ENCODE measurements around the gene MAPK4.

- TF ChIP-seq ZBTB17 (tag by site-specific recombination; IDR thresholded peaks at IDR 0.05) (no peak), ZNF580 (tag by site-specific recombination; IDR thresholded peaks at IDR 0.05) (no peak), ZNF10 (tag by site-specific recombination; IDR thresholded peaks at IDR 0.05) (no peak), ZFP3 (tag by site-specific recombination; IDR thresholded peaks at IDR 0.05; ENCODE audit: low read depth) (no peak), ZSCAN30 (tag by site-specific recombination; IDR thresholded peaks at IDR 0.05) (no peak), ZFP37 (tag by site-specific recombination; IDR thresholded peaks at IDR 0.05) (no peak), ZNF133 (tag by site-specific recombination; IDR thresholded peaks at IDR 0.05) (no peak), ZSCAN4 (tag by site-specific recombination; IDR thresholded peaks at IDR 0.05) (no peak), ZNF274 (IDR thresholded peaks at IDR 0.05; ENCODE audit: low read length) (no peak), ZNF274 (tag by site-specific recombination; IDR thresholded peaks at IDR 0.05; ENCODE audit: borderline replicate concordance) (no peak), ZNF585B (tag by site-specific recombination; IDR thresholded peaks at IDR 0.05) (no peak), KLF16 (tag by site-specific recombination; IDR thresholded peaks at IDR 0.05) (no peak), ZNF221 (tag by site-specific recombination; IDR thresholded peaks at IDR 0.05; ENCODE audit: borderline replicate concordance) (no peak)
- TF ChIP-seq, protein P1, sequence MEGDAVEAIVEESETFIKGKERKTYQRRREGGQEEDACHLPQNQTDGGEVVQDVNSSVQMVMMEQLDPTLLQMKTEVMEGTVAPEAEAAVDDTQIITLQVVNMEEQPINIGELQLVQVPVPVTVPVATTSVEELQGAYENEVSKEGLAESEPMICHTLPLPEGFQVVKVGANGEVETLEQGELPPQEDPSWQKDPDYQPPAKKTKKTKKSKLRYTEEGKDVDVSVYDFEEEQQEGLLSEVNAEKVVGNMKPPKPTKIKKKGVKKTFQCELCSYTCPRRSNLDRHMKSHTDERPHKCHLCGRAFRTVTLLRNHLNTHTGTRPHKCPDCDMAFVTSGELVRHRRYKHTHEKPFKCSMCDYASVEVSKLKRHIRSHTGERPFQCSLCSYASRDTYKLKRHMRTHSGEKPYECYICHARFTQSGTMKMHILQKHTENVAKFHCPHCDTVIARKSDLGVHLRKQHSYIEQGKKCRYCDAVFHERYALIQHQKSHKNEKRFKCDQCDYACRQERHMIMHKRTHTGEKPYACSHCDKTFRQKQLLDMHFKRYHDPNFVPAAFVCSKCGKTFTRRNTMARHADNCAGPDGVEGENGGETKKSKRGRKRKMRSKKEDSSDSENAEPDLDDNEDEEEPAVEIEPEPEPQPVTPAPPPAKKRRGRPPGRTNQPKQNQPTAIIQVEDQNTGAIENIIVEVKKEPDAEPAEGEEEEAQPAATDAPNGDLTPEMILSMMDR (tag by site-specific recombination; IDR thresholded peaks at IDR 0.05): no peak
- TF ChIP-seq, protein P2, sequence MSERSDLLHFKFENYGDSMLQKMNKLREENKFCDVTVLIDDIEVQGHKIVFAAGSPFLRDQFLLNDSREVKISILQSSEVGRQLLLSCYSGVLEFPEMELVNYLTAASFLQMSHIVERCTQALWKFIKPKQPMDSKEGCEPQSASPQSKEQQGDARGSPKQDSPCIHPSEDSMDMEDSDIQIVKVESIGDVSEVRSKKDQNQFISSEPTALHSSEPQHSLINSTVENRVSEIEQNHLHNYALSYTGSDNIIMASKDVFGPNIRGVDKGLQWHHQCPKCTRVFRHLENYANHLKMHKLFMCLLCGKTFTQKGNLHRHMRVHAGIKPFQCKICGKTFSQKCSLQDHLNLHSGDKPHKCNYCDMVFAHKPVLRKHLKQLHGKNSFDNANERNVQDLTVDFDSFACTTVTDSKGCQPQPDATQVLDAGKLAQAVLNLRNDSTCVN (tag by site-specific recombination; optimal IDR thresholded peaks at IDR 0.05): no peak
Observed at GRCh38 chr18:50674307-50674980, 114.6 kb downstream of the MAPK4 start.

Data from HEK293 (cell line).